Measurements from ENCODE around the gene SLC49A3.

- TF ChIP-seq EZH2phosphoT487 (IDR thresholded peaks at IDR 0.05; ENCODE audit: low read depth, severe bottlenecking, unreplicated experiment) (no peak), CTCF (IDR thresholded peaks at IDR 0.05; ENCODE audit: poor library complexity) (no peak)
Measured at GRCh38 chr4:646460-646859, 42.5 kb downstream of the SLC49A3 start.
